GM13977 (cell line): ENCODE measurements around the gene CD302.
"Not testable (repeated sequence)": the region's sequence is repeated elsewhere in the genome, so short reads cannot be mapped to it uniquely, and the experiment has no call there.

Source experiments
- DNase-seq: peaks from one replicate; pipeline ENCODE4 v3.0.0; 2012; ENCODE audit warnings: low spot score
- CTCF ChIP-seq: IDR thresholded peaks from 2 replicates; pipeline ENCODE4 v1.5.1; 2012; ENCODE audit warnings: mild to moderate bottlenecking, control low read depth; ENCODE audit not compliant: insufficient read depth; ENCODE audit errors: extremely low read depth, missing control alignments
- in situ Hi-C: fragments of 300-500 bp; cut with MboI; formaldehyde crosslinking; loops from one replicate; pipeline ENCODE4 v1.12.0; 2022; ENCODE audit warnings: low sequenced_read_pairs, low pct_unique_long_range_greater_than_20kb, mixed read lengths, inconsistent platforms; ENCODE audit not compliant: unreplicated experiment

Gene CD302

DNA sequence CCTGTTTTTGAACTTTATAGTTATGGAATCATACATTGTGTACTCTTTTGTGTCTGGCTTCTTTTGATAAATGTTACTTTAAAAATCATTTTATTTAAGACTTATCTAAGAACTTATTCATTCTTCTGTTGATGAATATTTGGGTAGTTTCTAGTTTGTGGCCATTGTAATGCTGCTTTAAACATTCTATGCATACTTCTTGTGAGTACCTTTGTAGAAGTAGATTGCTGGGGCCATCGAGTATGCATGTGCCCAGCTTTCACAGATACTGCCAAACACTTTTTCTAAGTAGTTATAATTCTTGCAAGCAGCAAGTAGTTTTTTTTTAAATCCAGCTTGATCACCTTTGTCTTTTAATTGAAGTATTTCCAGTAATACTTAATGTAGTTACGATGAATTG lies 11.1 kb downstream of the CD302 start:
- no peak for TF ChIP-seq CTCF
- in situ Hi-C loops = no loop called here
- DNase-seq = no peak

DNA sequence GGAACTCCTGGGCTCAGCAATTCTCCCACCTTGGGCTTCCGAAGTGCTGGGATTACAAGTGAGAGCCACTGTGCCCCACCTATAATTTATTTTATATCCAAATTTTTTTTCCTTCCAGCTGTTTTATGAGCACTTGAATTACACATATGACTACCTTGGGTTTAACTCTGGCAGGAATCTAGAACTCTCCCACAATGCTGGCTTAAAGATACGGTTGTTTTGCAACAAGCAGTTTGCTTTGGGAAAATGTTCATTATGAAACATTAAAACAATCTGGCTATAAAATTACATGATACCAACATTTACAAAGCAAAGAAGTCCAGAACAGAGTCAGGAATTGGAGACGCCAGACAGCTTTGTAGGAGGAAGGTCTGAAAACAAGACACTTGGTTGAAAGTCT lies 12.8 kb downstream of the CD302 start:
- in situ Hi-C loops = no loop called here
- no peak for TF ChIP-seq CTCF
- no peak for DNase-seq

- DNase-seq, in situ Hi-C loops: not testable (repeated sequence)
Observed at GRCh38 chr2:159784744-159785143, 13.3 kb downstream of the CD302 start.

- in situ Hi-C loops = no loop called here
- DNase-seq = no peak
- no peak for TF ChIP-seq CTCF
Observed at GRCh38 chr2:159783556-159783955, 14.5 kb downstream of the CD302 start.

DNA sequence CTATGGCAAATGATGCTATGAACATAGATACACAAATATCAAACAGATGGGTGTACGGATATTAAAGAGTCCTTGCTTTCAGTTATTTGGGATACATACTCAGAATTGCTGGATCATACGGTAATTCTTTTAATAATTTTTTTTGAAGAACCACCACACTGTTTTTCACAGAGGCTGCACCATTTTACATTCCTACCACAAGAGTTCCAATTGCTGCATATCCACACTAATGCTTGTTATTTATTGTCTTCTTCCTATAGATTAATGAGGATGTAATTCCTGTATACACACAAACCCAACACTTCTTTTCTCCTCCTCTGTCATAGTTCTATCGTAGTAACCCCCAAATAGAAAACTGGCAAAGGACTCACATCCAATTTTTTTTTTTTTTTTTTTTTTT lies 21.7 kb downstream of the CD302 start:
- in situ Hi-C loops = no loop called here
- no peak for TF ChIP-seq CTCF
- no peak for DNase-seq

- in situ Hi-C loops = no loop called here
- TF ChIP-seq CTCF = no peak
- DNase-seq = no peak
Observed at GRCh38 chr2:159775021-159775420, 23.0 kb downstream of the CD302 start.

DNA sequence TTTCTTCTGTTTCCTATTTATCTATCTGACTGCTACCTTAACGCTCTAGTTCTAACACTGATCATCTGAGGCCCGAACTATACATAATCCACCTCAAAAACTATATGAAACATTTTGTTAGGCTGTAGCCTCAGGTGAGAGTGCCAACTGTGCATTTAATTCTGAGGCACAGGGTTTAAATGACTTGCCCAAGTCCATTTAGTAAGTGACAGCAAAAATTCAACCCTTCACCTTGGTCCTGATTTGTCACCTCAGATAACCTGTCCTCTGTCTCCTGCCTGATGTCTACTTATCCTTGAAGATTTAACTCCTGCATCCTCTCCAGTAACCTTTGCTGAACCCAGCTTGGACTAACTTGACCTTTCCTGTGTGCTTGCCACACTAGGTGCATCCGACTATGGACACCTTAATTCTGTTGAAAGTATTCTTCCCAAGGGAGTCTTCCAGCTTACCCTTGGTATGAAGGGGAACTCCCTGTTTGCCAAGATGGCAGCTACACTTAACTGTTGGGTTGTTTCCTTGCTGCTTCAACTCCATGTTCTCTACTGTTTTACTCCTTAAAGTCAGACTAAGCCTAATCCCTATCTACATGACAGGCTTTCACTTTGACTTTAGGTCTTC lies 23.5 kb downstream of the CD302 start:
- in situ Hi-C loops = no loop called here
- TF ChIP-seq CTCF = no peak
- DNase-seq = no peak
